HCT116 (cell line): Measurements from ENCODE around the gene SIPA1L3. TPM values are rescaled to one million over a fixed set of nuclear protein-coding genes. Genes with fewer than 3 reads are reported as not detected.

Experiments used
- ATAC-seq: fragments of 200-7000 bp; cut with Tn5 transposase; 2 replicates; pipeline ENCODE4 v1.9.1; 2020; ENCODE audit warnings: mild to moderate bottlenecking, moderate library complexity
- BruUV-seq: library from RNA; stranded (reverse); fragments of 400-500 nt; replicated peaks from 2 replicates; lab custom pipeline; 2021; lab: Mats Ljungman, UMichigan
- CTCF ChIA-PET: fragments of 300-600 bp; sonication (Branson Sonifier 250); formaldehyde crosslinking; loops from one replicate; lab custom pipeline; 2021; ENCODE audit warnings: antibody characterized with exemption; lab: Charles Lee
- POLR2A ChIA-PET: fragments of 300-600, 350-600 bp; sonication (Branson Sonifier 250); formaldehyde crosslinking; loops from one replicate; lab custom pipeline; 2021; ENCODE audit warnings: antibody characterized with exemption; lab: Charles Lee
- RAD21 ChIA-PET, 2 experiments: fragments of 300-600 bp; sonication (Branson Sonifier 250); formaldehyde crosslinking; loops; one replicate each; lab custom pipeline; 2023; ENCODE audit warnings: low total read pairs in 2 of 2; ENCODE audit not compliant: uncharacterized antibody in 2 of 2, unreplicated experiment in 2 of 2, low non-redundant PET in 1 of 2; lab: Charles Lee
- DNase-seq: peaks from one replicate; pipeline ENCODE4 v3.0.0-alpha.2; 2010; ENCODE audit warnings: low read depth, low spot score
- H2AFZ ChIP-seq: fragments of 200-600 bp; shearing (Covaris generic), sonication (generic); 2 replicates; pipeline ENCODE4 v1.6.1; 2017; ENCODE audit warnings: low read depth, mixed run types, mixed read lengths, antibody characterized with exemption, low read length; ENCODE audit not compliant: poor library complexity, severe bottlenecking
- H3K27ac ChIP-seq: 2 replicates; pipeline ENCODE4 v1.5.1; 2012; ENCODE audit warnings: low read depth, low read length
- H3K27me3 ChIP-seq: fragments of 200-600 bp; sonication (generic); 2 replicates; pipeline ENCODE4 v1.6.1; 2016; ENCODE audit warnings: mixed run types, low read length, mixed read lengths; ENCODE audit not compliant: insufficient read depth
- H3K36me3 ChIP-seq, 2 experiments: fragments of 200-500 bp in 1 of 2; fragments of 200-600 bp in 1 of 2; sonication (Bioruptor generic) in 1 of 2; sonication (generic) in 1 of 2; 2 replicates each; pipeline versions ENCODE4 v1.5.1 to v1.6.1; 2014 to 2016; ENCODE audit warnings: low read length in 2 of 2, inconsistent platforms in 1 of 2, mixed read lengths in 1 of 2, mixed run types in 1 of 2; ENCODE audit not compliant: insufficient read depth in 2 of 2, control insufficient read depth in 1 of 2
- H3K4me1 ChIP-seq, 2 experiments: fragments of 200-600 bp in 1 of 2; sonication (generic) in 1 of 2; 2 replicates each; pipeline versions ENCODE4 v1.5.1 to v1.6.1; 2012 to 2017; ENCODE audit warnings: low read length in 2 of 2, inconsistent platforms in 1 of 2, mild to moderate bottlenecking in 1 of 2, mixed read lengths in 1 of 2, mixed run types in 1 of 2, moderate library complexity in 1 of 2; ENCODE audit not compliant: insufficient read depth in 2 of 2, control insufficient read depth in 1 of 2
- H3K4me2 ChIP-seq: fragments of 200-600 bp; sonication (generic); 2 replicates; pipeline ENCODE4 v1.6.1; 2017; ENCODE audit warnings: mixed run types, low read length, mixed read lengths
- H3K4me3 ChIP-seq, 2 experiments: fragments of 200-600 bp in 1 of 2; sonication (generic) in 1 of 2; replicated peaks in 1 of 2; 2 replicates each; pipeline ENCODE4 v1.5.1; 2011 to 2016; ENCODE audit warnings: low read length in 2 of 2, control low read depth in 1 of 2, low read depth in 1 of 2, mild to moderate bottlenecking in 1 of 2, mixed read lengths in 1 of 2, mixed run types in 1 of 2
- H3K79me2 ChIP-seq: fragments of 200-600 bp; sonication (generic); 2 replicates; pipeline ENCODE4 v1.6.1; 2017; ENCODE audit warnings: mild to moderate bottlenecking, mixed run types, low read length, moderate library complexity, mixed read lengths; ENCODE audit not compliant: insufficient read depth
- H3K9ac ChIP-seq: fragments of 200-600 bp; sonication (generic); 2 replicates; pipeline ENCODE4 v1.6.1; 2016; ENCODE audit warnings: low read length, mixed read lengths
- H3K9me2 ChIP-seq: fragments of 200-600 bp; sonication (generic), shearing (Covaris generic); 2 replicates; pipeline ENCODE4 v1.6.1; 2017; ENCODE audit warnings: mixed run types, mild to moderate bottlenecking, moderate library complexity; ENCODE audit not compliant: insufficient read depth
- H3K9me3 ChIP-seq, 2 experiments: fragments of 200-500 bp in 1 of 2; fragments of 200-600 bp in 1 of 2; sonication (Bioruptor generic) in 1 of 2; sonication (generic) in 1 of 2; 2 replicates each; pipeline ENCODE4 v1.6.1; 2014 to 2017; ENCODE audit warnings: low read length in 2 of 2, mixed read lengths in 2 of 2, inconsistent platforms in 1 of 2, low read depth in 1 of 2, mild to moderate bottlenecking in 1 of 2, mixed run types in 1 of 2, moderate library complexity in 1 of 2; ENCODE audit not compliant: control insufficient read depth in 1 of 2, insufficient read depth in 1 of 2
- H4K20me1 ChIP-seq: fragments of 200-600 bp; sonication (generic), shearing (Covaris generic); 2 replicates; pipeline ENCODE4 v1.6.1; 2017; ENCODE audit warnings: mixed run types, mild to moderate bottlenecking, moderate library complexity; ENCODE audit not compliant: insufficient read depth
- CBX3 ChIP-seq: IDR thresholded peaks from 2 replicates; pipeline ENCODE4 v1.6.1; 2012; ENCODE audit warnings: low read depth
- CEBPB ChIP-seq: IDR thresholded peaks from 2 replicates; pipeline ENCODE4 v1.6.1; 2012; ENCODE audit warnings: low read depth
- EGR1 ChIP-seq: IDR thresholded peaks from 2 replicates; pipeline ENCODE4 v1.6.1; 2012; ENCODE audit warnings: low read depth
- ELF1 ChIP-seq: IDR thresholded peaks from 2 replicates; pipeline ENCODE4 v1.6.1; 2012; ENCODE audit warnings: low read depth, borderline replicate concordance
- EZH2phosphoT487 ChIP-seq: fragments of 200-600 bp; IDR thresholded peaks from 2 replicates; pipeline ENCODE4 v1.6.1; 2018; ENCODE audit warnings: antibody characterized with exemption, borderline replicate concordance
- FOSL1 ChIP-seq: IDR thresholded peaks from 2 replicates; pipeline ENCODE4 v1.6.1; 2012; ENCODE audit warnings: low read depth
- JUND ChIP-seq: IDR thresholded peaks from 2 replicates; pipeline ENCODE4 v1.6.1; 2012
- POLR2AphosphoS5 ChIP-seq: IDR thresholded peaks from 2 replicates; pipeline ENCODE4 v1.6.1; 2011; ENCODE audit warnings: mild to moderate bottlenecking, low read depth, low read length, moderate library complexity
- RAD21 ChIP-seq: IDR thresholded peaks from 2 replicates; pipeline ENCODE4 v1.6.1; 2012; ENCODE audit warnings: low read depth, mild to moderate bottlenecking
- REST ChIP-seq: IDR thresholded peaks from 2 replicates; pipeline ENCODE4 v1.6.1; 2012; ENCODE audit warnings: low read depth
- SIN3A ChIP-seq: IDR thresholded peaks from 2 replicates; pipeline ENCODE4 v1.6.1; 2012; ENCODE audit warnings: low read depth
- SP1 ChIP-seq: IDR thresholded peaks from 2 replicates; pipeline ENCODE4 v1.6.1; 2012; ENCODE audit warnings: low read depth
- SRF ChIP-seq: IDR thresholded peaks from 2 replicates; pipeline ENCODE4 v1.6.1; 2012; ENCODE audit warnings: low read depth
- TCF7L2 ChIP-seq: IDR thresholded peaks from 2 replicates; pipeline ENCODE4 v1.7.0; 2011; ENCODE audit warnings: borderline replicate concordance, inconsistent platforms; ENCODE audit not compliant: insufficient read depth, insufficient read length; ENCODE audit errors: extremely low read depth
- YY1 ChIP-seq: IDR thresholded peaks from 2 replicates; pipeline ENCODE4 v1.6.1; 2011; ENCODE audit warnings: low read length, low read depth, moderate library complexity, mild to moderate bottlenecking; ENCODE audit not compliant: insufficient replicate concordance; ENCODE audit errors: extremely low read depth
- ZFX ChIP-seq: fragments of 450-650 bp; IDR thresholded peaks from 2 replicates; pipeline ENCODE4 v1.6.1; 2017
- ZNF274 ChIP-seq: fragments of 200-500 bp; sonication (Bioruptor generic); IDR thresholded peaks from 2 replicates; pipeline ENCODE4 v1.6.1; 2014; ENCODE audit warnings: mild to moderate bottlenecking, low read depth, low read length, inconsistent platforms
- intact Hi-C: fragments of 100-400 bp; cut with micrococcal nuclease; formaldehyde crosslinking; loops from 2 replicates; pipeline ENCODE4 v1.10.0; 2022
- total RNA-seq: library from RNA; stranded (reverse); gene quantifications from one replicate; pipeline ENCODE4 v1.2.1, GENCODE V29; 2021; ENCODE audit not compliant: unreplicated experiment
- TF ChIP-seq, protein P1 (sequence below): IDR thresholded peaks from 2 replicates; pipeline ENCODE4 v1.6.1; 2011; ENCODE audit warnings: mild to moderate bottlenecking, low read length, moderate library complexity; ENCODE audit not compliant: insufficient replicate concordance; ENCODE audit errors: extremely low read depth
- TF ChIP-seq, protein P2 (sequence below): IDR thresholded peaks from 2 replicates; pipeline ENCODE4 v1.6.1; 2012
- TF ChIP-seq, protein P3 (sequence below): IDR thresholded peaks from 2 replicates; pipeline ENCODE4 v1.6.1; 2012

SIPA1L3 gene
- total RNA-seq, 1 experiment from 2014 or later, result 41.8 TPM

DNA sequence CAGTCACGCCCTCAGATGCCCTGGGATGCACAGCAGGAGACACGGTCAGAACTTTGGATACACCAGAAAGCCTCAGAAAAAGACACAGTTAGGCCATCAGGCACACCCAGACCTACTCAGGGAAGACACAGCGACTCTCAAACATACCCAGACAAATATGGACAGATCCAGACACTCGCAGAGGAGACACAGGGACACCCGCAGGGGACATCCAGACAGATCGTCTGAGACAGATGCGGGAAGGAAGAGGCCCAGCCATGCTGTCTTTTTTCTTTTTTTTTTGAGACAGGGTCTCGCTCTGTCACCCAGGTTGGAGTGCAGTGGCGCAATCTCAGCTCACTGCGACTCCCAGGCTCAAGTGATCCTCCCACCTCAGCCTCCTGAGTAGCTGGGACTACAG, 312.2 kb downstream of the SIPA1L3 start:
- Histone ChIP-seq H3K36me3 (peaks cover 0 to 2% of the 10 kb centered on the region in 2 experiments; a peak in 1 of 4 replicates), H3K4me2 (no peak overlapping the region), H3K9ac (no peak overlapping the region), H2AFZ (no peak overlapping the region), H3K4me1 (peaks cover 0 to 8% of the 10 kb centered on the region in 2 experiments; a peak in 2 of 4 replicates), H3K9me2 (no peaks in the 10 kb centered on the region), H3K27me3 (no peaks in the 10 kb centered on the region), H4K20me1 (no peaks in the 10 kb centered on the region), H3K9me3 (no peaks in the 10 kb centered on the region), H3K79me2 (no peaks in the 10 kb centered on the region), H3K27ac (no peak overlapping the region), H3K4me3 (no peak overlapping the region)
- no TSS peak for BruUV-seq
- POLR2A ChIA-PET, result no interaction called here
- no peak for ATAC-seq
- intact Hi-C loops, result no loop called here
- RAD21 ChIA-PET, result no interaction called here
- DNase-seq, result no peak
- TF ChIP-seq CEBPB (no peak), REST (no peak), JUND (no peak), ELF1 (no peak), SP1 (no peak), SRF (no peak), CBX3 (no peak), TCF7L2 (no peak), ZNF274 (no peak), EGR1 (no peak), SIN3A (no peak), ZFX (no peak), EZH2phosphoT487 (no peak), YY1 (no peak), POLR2AphosphoS5 (no peak), RAD21 (no peak), FOSL1 (no peak)
- TF ChIP-seq, protein P1, sequence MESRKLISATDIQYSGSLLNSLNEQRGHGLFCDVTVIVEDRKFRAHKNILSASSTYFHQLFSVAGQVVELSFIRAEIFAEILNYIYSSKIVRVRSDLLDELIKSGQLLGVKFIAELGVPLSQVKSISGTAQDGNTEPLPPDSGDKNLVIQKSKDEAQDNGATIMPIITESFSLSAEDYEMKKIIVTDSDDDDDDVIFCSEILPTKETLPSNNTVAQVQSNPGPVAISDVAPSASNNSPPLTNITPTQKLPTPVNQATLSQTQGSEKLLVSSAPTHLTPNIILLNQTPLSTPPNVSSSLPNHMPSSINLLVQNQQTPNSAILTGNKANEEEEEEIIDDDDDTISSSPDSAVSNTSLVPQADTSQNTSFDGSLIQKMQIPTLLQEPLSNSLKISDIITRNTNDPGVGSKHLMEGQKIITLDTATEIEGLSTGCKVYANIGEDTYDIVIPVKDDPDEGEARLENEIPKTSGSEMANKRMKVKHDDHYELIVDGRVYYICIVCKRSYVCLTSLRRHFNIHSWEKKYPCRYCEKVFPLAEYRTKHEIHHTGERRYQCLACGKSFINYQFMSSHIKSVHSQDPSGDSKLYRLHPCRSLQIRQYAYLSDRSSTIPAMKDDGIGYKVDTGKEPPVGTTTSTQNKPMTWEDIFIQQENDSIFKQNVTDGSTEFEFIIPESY, result no peak
- TF ChIP-seq, protein P2, sequence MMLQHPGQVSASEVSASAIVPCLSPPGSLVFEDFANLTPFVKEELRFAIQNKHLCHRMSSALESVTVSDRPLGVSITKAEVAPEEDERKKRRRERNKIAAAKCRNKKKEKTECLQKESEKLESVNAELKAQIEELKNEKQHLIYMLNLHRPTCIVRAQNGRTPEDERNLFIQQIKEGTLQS, result no peak
- TF ChIP-seq, protein P3, sequence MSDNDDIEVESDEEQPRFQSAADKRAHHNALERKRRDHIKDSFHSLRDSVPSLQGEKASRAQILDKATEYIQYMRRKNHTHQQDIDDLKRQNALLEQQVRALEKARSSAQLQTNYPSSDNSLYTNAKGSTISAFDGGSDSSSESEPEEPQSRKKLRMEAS, result no peak
- CTCF ChIA-PET, result no interaction called here
